Measurements from ENCODE around the gene DLL3. TPM values are rescaled to one million over a fixed set of nuclear protein-coding genes. Genes with fewer than 3 reads are reported as not detected.

Gene DLL3
- total and polyA plus RNA-seq, 2 donors (not counting 1 experiment from before 2014, with no cell fraction given) = 0.46 to 1.1 TPM

Other genes starting within 250 kb of the DLL3 start
- not detected in 2 replicates for gene IFNL2, start 230.6 kb upstream of the DLL3 start, total RNA-seq
- not detected in 2 replicates for gene IFNL2, start 230.6 kb upstream of the DLL3 start, polyA plus RNA-seq
- gene IFNL1, start 202.5 kb upstream of the DLL3 start, total RNA-seq = not detected in 2 replicates
- not detected in 2 replicates for gene IFNL1, start 202.5 kb upstream of the DLL3 start, polyA plus RNA-seq
- 1.0 and 1.7 TPM in 2 replicates for gene LRFN1, start 178.1 kb upstream of the DLL3 start, total RNA-seq
- gene LRFN1, start 178.1 kb upstream of the DLL3 start, polyA plus RNA-seq = 1.8 and 2.9 TPM in 2 replicates
- 169 and 176 TPM in 2 replicates for gene GMFG, start 162.9 kb upstream of the DLL3 start, total RNA-seq
- 161 and 174 TPM in 2 replicates for gene GMFG, start 162.9 kb upstream of the DLL3 start, polyA plus RNA-seq
- 90.0 and 96.1 TPM in 2 replicates for gene SAMD4B, start 156.5 kb upstream of the DLL3 start, total RNA-seq
- 62.9 and 87.3 TPM in 2 replicates for gene SAMD4B, start 156.5 kb upstream of the DLL3 start, polyA plus RNA-seq
- 54.6 and 59.9 TPM in 2 replicates for gene PAF1, start 107.8 kb upstream of the DLL3 start, total RNA-seq
- 387 and 819 TPM in 2 replicates for gene PAF1, start 107.8 kb upstream of the DLL3 start, polyA plus RNA-seq
- 47.5 and 53.0 TPM in 2 replicates for gene MED29, start 107.6 kb upstream of the DLL3 start, total RNA-seq
- gene MED29, start 107.6 kb upstream of the DLL3 start, polyA plus RNA-seq = 33.0 and 36.3 TPM in 2 replicates
- 252 and 260 TPM in 2 replicates for gene ZFP36, start 92.1 kb upstream of the DLL3 start, total RNA-seq
- gene ZFP36, start 92.1 kb upstream of the DLL3 start, polyA plus RNA-seq = 1,123 and 1,633 TPM in 2 replicates
- 154 and 167 TPM in 2 replicates for gene PLEKHG2, start 86.3 kb upstream of the DLL3 start, total RNA-seq
- gene PLEKHG2, start 86.3 kb upstream of the DLL3 start, polyA plus RNA-seq = 27.0 and 32.3 TPM in 2 replicates
- gene RPS16, start 63.0 kb upstream of the DLL3 start, total RNA-seq = 3,766 and 3,910 TPM in 2 replicates
- 5,199 and 6,448 TPM in 2 replicates for gene RPS16, start 63.0 kb upstream of the DLL3 start, polyA plus RNA-seq
- 195 and 203 TPM in 2 replicates for gene SUPT5H, start 53.4 kb upstream of the DLL3 start, total RNA-seq
- 119 and 197 TPM in 2 replicates for gene SUPT5H, start 53.4 kb upstream of the DLL3 start, polyA plus RNA-seq
- gene TIMM50, start 18.1 kb upstream of the DLL3 start, total RNA-seq = 52.3 and 55.3 TPM in 2 replicates
- gene TIMM50, start 18.1 kb upstream of the DLL3 start, polyA plus RNA-seq = 25.7 and 27.9 TPM in 2 replicates
- not detected in 2 replicates for gene SELENOV, start 16.2 kb downstream of the DLL3 start, total RNA-seq
- gene SELENOV, start 16.2 kb downstream of the DLL3 start, polyA plus RNA-seq = not detected in 2 replicates
- 6.0 and 7.6 TPM in 2 replicates for gene EID2B, start 33.9 kb downstream of the DLL3 start, total RNA-seq
- 2.1 and 3.0 TPM in 2 replicates for gene EID2B, start 33.9 kb downstream of the DLL3 start, polyA plus RNA-seq
- 13.8 and 14.1 TPM in 2 replicates for gene EID2, start 41.2 kb downstream of the DLL3 start, total RNA-seq
- gene EID2, start 41.2 kb downstream of the DLL3 start, polyA plus RNA-seq = 5.2 and 6.2 TPM in 2 replicates
- not detected in 2 replicates for gene LGALS13, start 103.6 kb downstream of the DLL3 start, total RNA-seq
- not detected in 2 replicates for gene LGALS13, start 103.6 kb downstream of the DLL3 start, polyA plus RNA-seq
- gene LGALS16, start 157.0 kb downstream of the DLL3 start, total RNA-seq = not detected in 2 replicates
- not detected in 2 replicates for gene LGALS16, start 157.0 kb downstream of the DLL3 start, polyA plus RNA-seq
- not detected in 2 replicates for gene LGALS14, start 205.5 kb downstream of the DLL3 start, total RNA-seq
- gene LGALS14, start 205.5 kb downstream of the DLL3 start, polyA plus RNA-seq = not detected in 2 replicates
- gene CLC, start 239.1 kb downstream of the DLL3 start, total RNA-seq = not detected in 2 replicates
- 0.33 TPM in 1 of 2 replicates, not detected in the other for gene CLC, start 239.1 kb downstream of the DLL3 start, polyA plus RNA-seq

Measured in B cell (primary cell).